K562 (cell line): ENCODE results near the gene SP4. TPM values are rescaled to one million over a fixed set of nuclear protein-coding genes. Genes with fewer than 3 reads are reported as not detected.
A peak's percentile ranks its signal among the peaks of the same experiment; 100 is the strongest.

ENCODE experiments used
- ARID1B ChIP-seq: fragments of 450-650 bp; IDR thresholded peaks from 2 replicates; pipeline ENCODE4 v1.6.1; 2016; ENCODE audit warnings: antibody characterized with exemption, mild to moderate bottlenecking, inconsistent platforms
- ARID2 ChIP-seq: fragments of 450-650 bp; IDR thresholded peaks from 2 replicates; pipeline ENCODE4 v1.6.1; 2017; ENCODE audit warnings: antibody characterized with exemption, mild to moderate bottlenecking
- CEBPB ChIP-seq: fragments of 450-650 bp; IDR thresholded peaks from 2 replicates; pipeline ENCODE4 v1.6.1; 2016; ENCODE audit warnings: missing genetic modification characterization, missing compliant biosample characterization
- CHCHD3 ChIP-seq: fragments of 250-450 bp; sonication (Bioruptor Pico); IDR thresholded peaks from 2 replicates; pipeline ENCODE4 v2.1.2; 2022; ENCODE audit warnings: mild to moderate bottlenecking
- GABPB1 ChIP-seq: sonication (generic); formaldehyde crosslinking; IDR thresholded peaks from 2 replicates; pipeline ENCODE4 v1.8.0; 2022; ENCODE audit warnings: mild to moderate bottlenecking, missing genetic modification reagents
- HDGF ChIP-seq: fragments of 450-650 bp; IDR thresholded peaks from 2 replicates; pipeline ENCODE4 v1.6.1; 2016
- KDM5B ChIP-seq: fragments of 200-600 bp; sonication (generic); IDR thresholded peaks from 2 replicates; pipeline ENCODE4 v1.6.1; 2012; ENCODE audit warnings: low read depth, mild to moderate bottlenecking, moderate library complexity, low read length, control low read depth, inconsistent platforms; ENCODE audit not compliant: insufficient replicate concordance
- KLF6 ChIP-seq: fragments of 250-450 bp; sonication (Bioruptor Pico); IDR thresholded peaks from 2 replicates; pipeline ENCODE4 v1.4.0; 2020; ENCODE audit warnings: mild to moderate bottlenecking, moderate library complexity, borderline replicate concordance
- MTA3 ChIP-seq: fragments of 450-650 bp; formaldehyde crosslinking; IDR thresholded peaks from 2 replicates; pipeline ENCODE4 v1.6.1; 2017; ENCODE audit warnings: mild to moderate bottlenecking, borderline replicate concordance
- PTBP1 ChIP-seq: fragments of 200-400 bp; formaldehyde crosslinking; IDR thresholded peaks from 2 replicates; pipeline ENCODE4 v1.6.1; 2017; ENCODE audit warnings: low read depth, low read length
- RCOR1 ChIP-seq, 2 experiments: IDR thresholded peaks; 2 replicates each; pipeline ENCODE4 v1.6.1; 2012; ENCODE audit warnings: low read depth in 2 of 2, low read length in 2 of 2, borderline replicate concordance in 1 of 2, improper control_type of control experiment in 1 of 2
- SUPT5H ChIP-seq: fragments of 450-650 bp; IDR thresholded peaks from 2 replicates; pipeline ENCODE4 v1.6.1; 2016
- ZNF175 ChIP-seq: fragments of 200-800 bp; sonication (Bioruptor generic); IDR thresholded peaks from 2 replicates; pipeline ENCODE4 v1.6.1; 2016; ENCODE audit warnings: low read depth, mild to moderate bottlenecking, missing genetic modification characterization, missing compliant biosample characterization
- polyA plus RNA-seq, 8 experiments: library from polyadenylated mRNA; depleted of rRNA in 4 of 8; stranded (reverse) in 5 of 8; unstranded in 3 of 8; fragments of >200 nt; fragmentation: Nextera tagmentation in 2 of 8; fragmentation: Illumina TruSeq in 1 of 8; extraction: Ambion mirVana in 2 of 8; extraction: Trizol in 1 of 8; gene quantifications; 2 replicates each; pipeline versions ENCODE4 v1.2.1 to v1.2.3, GENCODE V29; 2011 to 2014; ENCODE audit warnings: inconsistent platforms in 1 of 8, missing spikeins in 1 of 8
- total RNA-seq, 7 experiments: library from RNA; depleted of rRNA in 6 of 7; stranded (reverse); fragments of >200 nt in 6 of 7; fragmentation: Illumina TruSeq in 2 of 7; extraction: Trizol in 2 of 7; gene quantifications; 2 replicates each; pipeline versions ENCODE4 v1.2.1 to v1.2.3, GENCODE V29; 2011 to 2021; ENCODE audit warnings: low replicate concordance in 1 of 7
- TF ChIP-seq, protein P1 (sequence below), 2 experiments: fragments of 450-650 bp in 1 of 2; sonication (generic) in 1 of 2; formaldehyde crosslinking in 1 of 2; IDR thresholded peaks in 1 of 2; conservative IDR thresholded peaks in 1 of 2; 2 replicates each; pipeline versions ENCODE4 v1.6.1 to v1.8.1; 2016 to 2023; ENCODE audit warnings: mild to moderate bottlenecking in 2 of 2, moderate library complexity in 2 of 2, inconsistent platforms in 1 of 2, missing genetic modification reagents in 1 of 2
- TF ChIP-seq, protein P2 (sequence below): fragments of 450-650 bp; IDR thresholded peaks from 2 replicates; pipeline ENCODE4 v1.6.1; 2017; ENCODE audit warnings: mild to moderate bottlenecking, moderate library complexity
- TF ChIP-seq, protein P3 (sequence below): fragments of 450-650 bp; IDR thresholded peaks from 2 replicates; pipeline ENCODE4 v1.6.1; 2016; ENCODE audit warnings: mild to moderate bottlenecking
- TF ChIP-seq, protein P4 (sequence below), 2 experiments: IDR thresholded peaks in 1 of 2; conservative IDR thresholded peaks in 1 of 2; 2 replicates each; pipeline ENCODE4 v1.6.1; 2016; ENCODE audit warnings: low read depth in 2 of 2, mild to moderate bottlenecking in 1 of 2, missing compliant biosample characterization in 1 of 2, missing genetic modification characterization in 1 of 2, moderate library complexity in 1 of 2

The SP4 gene
- total and polyA plus RNA-seq, 9 of the 15 experiments (the other 6 are each of a cell fraction or from before 2014, with no cell fraction given) = 2.4 to 9.4 (median 4.5) TPM

DNA sequence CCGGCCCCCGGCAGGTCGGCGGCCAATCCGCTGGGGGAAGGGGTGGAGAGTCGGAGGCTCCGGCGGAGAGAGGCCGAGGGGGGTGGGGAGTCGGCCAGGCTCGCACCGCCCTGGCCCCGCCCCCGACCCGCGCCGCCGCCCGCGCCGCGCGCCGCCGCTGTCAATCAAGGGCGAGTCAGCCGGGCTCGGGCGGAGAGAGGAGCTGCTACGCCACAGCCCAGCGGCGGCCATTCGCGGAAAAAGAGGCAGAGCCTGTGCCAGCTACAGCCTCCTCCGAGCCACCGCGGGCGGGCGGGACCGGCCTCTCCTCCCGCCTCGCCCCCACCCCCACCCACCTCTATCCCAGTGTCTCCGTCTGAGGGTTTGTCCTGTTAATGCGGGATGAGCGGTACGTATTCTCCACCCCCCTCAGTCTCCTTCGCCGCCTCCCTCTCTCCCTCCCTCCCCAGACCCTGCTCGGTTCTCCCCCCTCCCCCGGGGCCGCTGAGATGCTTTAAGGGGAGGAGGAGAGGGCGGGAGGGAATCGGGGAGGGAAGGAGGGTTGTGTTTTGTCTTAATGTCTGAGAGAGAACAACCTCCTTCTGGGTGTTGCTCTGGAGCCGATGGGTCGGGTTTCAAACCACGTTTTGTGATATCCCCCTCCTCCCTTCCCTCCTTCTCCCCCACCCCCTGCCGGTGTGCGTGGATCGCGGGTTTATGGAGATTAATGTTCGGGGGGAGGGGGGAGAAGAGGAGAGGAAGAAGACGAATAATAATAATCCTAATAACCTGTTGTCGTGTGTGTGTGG is at the start of gene SP4 (continued):
- TF ChIP-seq ARID1B (0 out of 2 replicates have a peak, but pooled peaks have one; percentile 37), ZNF175 (CRISPR knock-in tag) (no peak), HDGF (no peak), MTA3 (no peak), PTBP1 (no peak), GABPB1 (CRISPR knock-in tag) (no peak), CHCHD3 (CRISPR knock-in tag) (no peak), ARID2 (no peak), KLF6 (no peak), CEBPB (tag) (no peak), KDM5B (no peak), SUPT5H (peak; percentile 13; the same call in 1 of the 2 replicates), RCOR1 (IDR thresholded peaks at IDR 0.05; ENCODE audit: borderline replicate concordance in 1 of 2, low read depth in 2 of 2, low read length in 2 of 2) (peak in 1 of 2 experiments; percentile 15; a peak in 1 of 4 replicates)
- TF ChIP-seq, protein P1, sequence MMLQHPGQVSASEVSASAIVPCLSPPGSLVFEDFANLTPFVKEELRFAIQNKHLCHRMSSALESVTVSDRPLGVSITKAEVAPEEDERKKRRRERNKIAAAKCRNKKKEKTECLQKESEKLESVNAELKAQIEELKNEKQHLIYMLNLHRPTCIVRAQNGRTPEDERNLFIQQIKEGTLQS (IDR thresholded peaks at IDR 0.05) = no peak
- TF ChIP-seq, protein P1 (CRISPR knock-in tag; conservative IDR thresholded peaks at IDR 0.05) = no peak
- TF ChIP-seq, protein P2, sequence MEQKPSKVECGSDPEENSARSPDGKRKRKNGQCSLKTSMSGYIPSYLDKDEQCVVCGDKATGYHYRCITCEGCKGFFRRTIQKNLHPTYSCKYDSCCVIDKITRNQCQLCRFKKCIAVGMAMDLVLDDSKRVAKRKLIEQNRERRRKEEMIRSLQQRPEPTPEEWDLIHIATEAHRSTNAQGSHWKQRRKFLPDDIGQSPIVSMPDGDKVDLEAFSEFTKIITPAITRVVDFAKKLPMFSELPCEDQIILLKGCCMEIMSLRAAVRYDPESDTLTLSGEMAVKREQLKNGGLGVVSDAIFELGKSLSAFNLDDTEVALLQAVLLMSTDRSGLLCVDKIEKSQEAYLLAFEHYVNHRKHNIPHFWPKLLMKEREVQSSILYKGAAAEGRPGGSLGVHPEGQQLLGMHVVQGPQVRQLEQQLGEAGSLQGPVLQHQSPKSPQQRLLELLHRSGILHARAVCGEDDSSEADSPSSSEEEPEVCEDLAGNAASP = no peak
- TF ChIP-seq, protein P3, sequence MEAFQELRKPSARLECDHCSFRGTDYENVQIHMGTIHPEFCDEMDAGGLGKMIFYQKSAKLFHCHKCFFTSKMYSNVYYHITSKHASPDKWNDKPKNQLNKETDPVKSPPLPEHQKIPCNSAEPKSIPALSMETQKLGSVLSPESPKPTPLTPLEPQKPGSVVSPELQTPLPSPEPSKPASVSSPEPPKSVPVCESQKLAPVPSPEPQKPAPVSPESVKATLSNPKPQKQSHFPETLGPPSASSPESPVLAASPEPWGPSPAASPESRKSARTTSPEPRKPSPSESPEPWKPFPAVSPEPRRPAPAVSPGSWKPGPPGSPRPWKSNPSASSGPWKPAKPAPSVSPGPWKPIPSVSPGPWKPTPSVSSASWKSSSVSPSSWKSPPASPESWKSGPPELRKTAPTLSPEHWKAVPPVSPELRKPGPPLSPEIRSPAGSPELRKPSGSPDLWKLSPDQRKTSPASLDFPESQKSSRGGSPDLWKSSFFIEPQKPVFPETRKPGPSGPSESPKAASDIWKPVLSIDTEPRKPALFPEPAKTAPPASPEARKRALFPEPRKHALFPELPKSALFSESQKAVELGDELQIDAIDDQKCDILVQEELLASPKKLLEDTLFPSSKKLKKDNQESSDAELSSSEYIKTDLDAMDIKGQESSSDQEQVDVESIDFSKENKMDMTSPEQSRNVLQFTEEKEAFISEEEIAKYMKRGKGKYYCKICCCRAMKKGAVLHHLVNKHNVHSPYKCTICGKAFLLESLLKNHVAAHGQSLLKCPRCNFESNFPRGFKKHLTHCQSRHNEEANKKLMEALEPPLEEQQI = no peak
- TF ChIP-seq, protein P4, sequence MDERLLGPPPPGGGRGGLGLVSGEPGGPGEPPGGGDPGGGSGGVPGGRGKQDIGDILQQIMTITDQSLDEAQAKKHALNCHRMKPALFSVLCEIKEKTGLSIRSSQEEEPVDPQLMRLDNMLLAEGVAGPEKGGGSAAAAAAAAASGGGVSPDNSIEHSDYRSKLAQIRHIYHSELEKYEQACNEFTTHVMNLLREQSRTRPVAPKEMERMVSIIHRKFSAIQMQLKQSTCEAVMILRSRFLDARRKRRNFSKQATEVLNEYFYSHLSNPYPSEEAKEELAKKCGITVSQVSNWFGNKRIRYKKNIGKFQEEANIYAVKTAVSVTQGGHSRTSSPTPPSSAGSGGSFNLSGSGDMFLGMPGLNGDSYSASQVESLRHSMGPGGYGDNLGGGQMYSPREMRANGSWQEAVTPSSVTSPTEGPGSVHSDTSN (CRISPR knock-in tag; IDR thresholded peaks at IDR 0.05; ENCODE audit: low read depth) = peak; percentile 61
- TF ChIP-seq, protein P4 (tag; conservative IDR thresholded peaks at IDR 0.05; ENCODE audit: low read depth) = peak; percentile 42
